Body of pancreas (tissue), 4 donors: ENCODE data around the gene DRP2. TPM values are rescaled to one million over a fixed set of nuclear protein-coding genes. Genes with fewer than 3 reads are reported as not detected.

Source experiments
- ATAC-seq: fragments of 150-250 bp; one replicate; pipeline ENCODE4 v1.9.1; 2016
- DNase-seq, 4 donors: peaks; one replicate each; pipeline ENCODE4 v3.0.0-alpha.2; 2019
- H3K27ac ChIP-seq, 4 donors: fragments of 200-600 bp; sonication (generic); 1 replicate in 3 of 4; 2 replicates in 1 of 4; pipeline versions ENCODE4 v1.5.1 to v1.6.1; 2016 to 2019; ENCODE audit warnings: mild to moderate bottlenecking in 1 of 4, mixed read lengths in 1 of 4, moderate library complexity in 1 of 4
- H3K27me3 ChIP-seq, 2 donors: fragments of 200-600 bp; sonication (generic); one replicate each; pipeline ENCODE4 v1.6.0; 2016; ENCODE audit warnings: mild to moderate bottlenecking in 1 of 2
- H3K36me3 ChIP-seq, 2 donors: fragments of 200-600 bp; sonication (generic); replicated peaks in 1 of 2; 2 replicates each; pipeline ENCODE4 v1.5.1; 2016; ENCODE audit warnings: low read depth in 2 of 2; ENCODE audit not compliant: insufficient read depth in 1 of 2
- H3K4me1 ChIP-seq: fragments of 200-600 bp; sonication (generic); one replicate; pipeline ENCODE4 v1.6.0; 2016
- H3K4me3 ChIP-seq, 2 donors: fragments of 200-600 bp; sonication (generic); 1 replicate in 1 of 2; 2 replicates in 1 of 2; pipeline ENCODE4 v1.5.1; 2016 to 2019
- H3K9me3 ChIP-seq, 3 donors: fragments of 200-600 bp; sonication (generic); 1 replicate in 2 of 3; 2 replicates in 1 of 3; pipeline ENCODE4 v1.5.1; 2016
- CTCF ChIP-seq, 7 experiments: fragments of 450-650 bp in 4 of 7; fragments of 200-600 bp in 3 of 7; sonication (generic) in 3 of 7; IDR thresholded peaks; one replicate each; pipeline ENCODE4 v1.5.1; 2016 to 2019; ENCODE audit warnings: antibody characterized with exemption in 7 of 7
- POLR2A ChIP-seq, 3 donors: fragments of 450-650 bp; IDR thresholded peaks; one replicate each; pipeline ENCODE4 v1.6.1; 2016; ENCODE audit warnings: antibody characterized with exemption in 3 of 3, mild to moderate bottlenecking in 2 of 3
- WGBS, 2 donors: methylation state at CpG; one replicate each; pipeline ENCODE4 v1.1.5; 2017; 5-methylcytosine and 5-hydroxymethylcytosine counted together
- intact Hi-C: fragments of 100-400 bp; cut with DNase I; formaldehyde crosslinking; loops from one replicate; pipeline ENCODE4 v1.15.1; 2023
- total RNA-seq, 2 donors: library from RNA; depleted of rRNA; stranded (reverse); fragments of >200 nt; gene quantifications; one replicate each; pipeline ENCODE4 v1.1.0, GENCODE V29; 2016

DRP2 gene
- total RNA-seq, 2 donors from 2014 or later = not detected

- no peak for DNase-seq
- TF ChIP-seq POLR2A (IDR thresholded peaks at IDR 0.05) (no peak), CTCF (IDR thresholded peaks at IDR 0.05) (no peak)
- intact Hi-C loops = no loop called here
- WGBS, 2 donors = 58 to 72% methylated on average over 4 to 5 of the region's 5 CpGs
- Histone ChIP-seq H3K27ac (no peak overlapping the region), H3K4me3 (no peak overlapping the region), H3K9me3 (no peaks in the 10 kb centered on the region), H3K36me3 (no peaks in the 10 kb centered on the region), H3K4me1 (no peaks in the 10 kb centered on the region), H3K27me3 (no peaks in the 10 kb centered on the region)
- no peak for ATAC-seq
Measured at GRCh38 chrX:101232316-101232715, 12.7 kb downstream of the DRP2 start.

DNA sequence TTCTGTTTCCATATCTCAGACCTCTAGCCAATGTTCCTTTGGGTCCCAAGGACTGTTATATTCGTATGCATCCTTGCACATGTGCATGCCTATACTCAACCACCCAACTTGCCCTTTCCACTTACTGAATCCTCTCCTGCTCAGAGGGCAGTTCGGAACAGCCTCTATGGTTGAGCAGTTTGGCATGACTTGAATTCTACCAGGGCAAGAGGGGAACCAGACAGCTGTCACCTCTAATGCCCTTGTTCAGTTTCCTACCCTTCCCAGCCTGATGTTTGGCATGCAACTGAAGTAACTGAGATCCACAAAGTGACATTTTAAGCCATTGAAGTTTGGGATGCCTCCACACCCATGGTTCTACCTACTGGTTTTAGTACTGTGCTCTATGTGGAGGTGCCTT lies 17.5 kb downstream of the DRP2 start:
- H3K27ac ChIP-seq = no peak overlapping the region
- no peaks in the 10 kb centered on the region for H3K4me1 ChIP-seq
- no peak overlapping the region for H3K4me3 ChIP-seq
- no peak for TF ChIP-seq CTCF (IDR thresholded peaks at IDR 0.05)
- TF ChIP-seq POLR2A (IDR thresholded peaks at IDR 0.05) = no peak
- H3K9me3 ChIP-seq = no peaks in the 10 kb centered on the region
- no peak for ATAC-seq
- H3K27me3 ChIP-seq = no peaks in the 10 kb centered on the region
- WGBS, 2 donors = 55 to 70% methylated on average over 2 of the region's 2 CpGs
- no peaks in the 10 kb centered on the region for H3K36me3 ChIP-seq
- intact Hi-C loops = no loop called here
- no peak for DNase-seq

DNA sequence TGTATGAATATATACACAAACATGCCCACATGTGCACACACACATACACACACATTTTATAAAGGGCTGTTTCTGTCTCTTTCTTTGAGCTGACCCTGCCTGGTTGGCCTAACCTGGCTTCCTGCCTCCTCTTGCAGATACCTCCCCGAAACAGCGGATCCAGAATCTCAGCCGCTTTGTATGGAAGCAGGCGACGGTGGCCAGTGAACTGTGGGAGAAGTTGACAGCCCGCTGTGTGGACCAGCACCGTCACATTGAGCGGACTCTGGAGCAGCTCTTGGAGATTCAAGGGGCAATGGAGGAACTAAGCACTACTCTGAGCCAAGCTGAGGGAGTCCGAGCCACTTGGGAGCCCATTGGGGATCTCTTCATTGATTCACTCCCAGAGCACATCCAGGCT lies 21.9 kb downstream of the DRP2 start:
- H3K36me3 ChIP-seq = no peaks in the 10 kb centered on the region
- no peak for DNase-seq
- intact Hi-C loops = no loop called here
- H3K4me1 ChIP-seq = no peaks in the 10 kb centered on the region
- H3K27me3 ChIP-seq = no peaks in the 10 kb centered on the region
- 76 to 94% methylated on average over 4 to 6 of the region's 9 CpGs for WGBS, 2 donors
- TF ChIP-seq CTCF (IDR thresholded peaks at IDR 0.05) = no peak
- no peak for TF ChIP-seq POLR2A (IDR thresholded peaks at IDR 0.05)
- no peaks in the 10 kb centered on the region for H3K9me3 ChIP-seq
- H3K4me3 ChIP-seq = no peak overlapping the region
- no peak for ATAC-seq
- no peak overlapping the region for H3K27ac ChIP-seq

DNA sequence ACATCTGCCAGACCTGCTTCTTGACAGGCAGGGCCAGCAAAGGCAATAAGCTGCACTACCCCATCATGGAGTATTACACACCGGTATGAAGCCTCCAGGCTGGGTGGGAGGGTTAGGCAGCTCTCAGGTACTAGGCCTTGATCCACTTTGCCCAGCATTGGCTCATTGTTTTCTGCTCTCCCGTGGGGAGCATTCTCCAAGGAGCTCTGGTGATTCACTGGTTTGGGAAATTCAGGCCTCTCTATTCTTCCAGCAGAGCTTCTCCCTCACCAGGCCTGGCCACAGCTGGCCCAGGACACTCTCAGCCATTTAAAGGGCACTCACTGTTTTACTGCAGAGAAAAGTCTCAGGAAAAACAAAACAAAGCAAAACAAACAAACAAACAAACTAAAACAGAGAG lies 33.0 kb downstream of the DRP2 start:
- Histone ChIP-seq H3K4me1 (no peaks in the 10 kb centered on the region), H3K27ac (no peak overlapping the region), H3K36me3 (no peaks in the 10 kb centered on the region), H3K27me3 (no peaks in the 10 kb centered on the region), H3K4me3 (no peak overlapping the region), H3K9me3 (no peaks in the 10 kb centered on the region)
- DNase-seq (no peak), ATAC-seq (no peak)
- intact Hi-C loops = no loop called here
- TF ChIP-seq CTCF (IDR thresholded peaks at IDR 0.05) (no peak), POLR2A (IDR thresholded peaks at IDR 0.05) (no peak)
- 65 to 100% methylated on average over 2 of the region's 2 CpGs for WGBS, 2 donors

- no peaks in the 10 kb centered on the region for H3K4me1 ChIP-seq
- H3K9me3 ChIP-seq = no peaks in the 10 kb centered on the region
- H3K27me3 ChIP-seq = no peaks in the 10 kb centered on the region
- DNase-seq = no peak
- intact Hi-C loops = no loop called here
- ATAC-seq = no peak
- H3K4me3 ChIP-seq = no peak overlapping the region
- no peak overlapping the region for H3K27ac ChIP-seq
- WGBS, 2 donors = 64 to 71% methylated on average over 4 of the region's 4 CpGs
- no peak for TF ChIP-seq POLR2A (IDR thresholded peaks at IDR 0.05)
- TF ChIP-seq CTCF (IDR thresholded peaks at IDR 0.05) = no peak
- no peaks in the 10 kb centered on the region for H3K36me3 ChIP-seq
Measured at GRCh38 chrX:101257448-101258258, 38.1 kb downstream of the DRP2 start.
